Liver (tissue), 9 donors: ENCODE data around the gene LMCD1. TPM values are rescaled to one million over a fixed set of nuclear protein-coding genes. Genes with fewer than 3 reads are reported as not detected.

Experiments
- DNase-seq: peaks from one replicate; pipeline ENCODE4 v3.0.0-alpha.2; 2017; ENCODE audit warnings: low spot score
- H3K27ac ChIP-seq, 2 donors: one replicate each; pipeline ENCODE4 v1.7.0; 2013; ENCODE audit warnings: inconsistent platforms in 2 of 2, low read length in 2 of 2, control low read depth in 1 of 2, low read depth in 1 of 2, mild to moderate bottlenecking in 1 of 2
- H3K27me3 ChIP-seq, 4 donors: one replicate each; pipeline versions ENCODE4 v1.6.1 to v1.7.0; 2013; ENCODE audit warnings: low read length in 3 of 4, inconsistent platforms in 1 of 4, mild to moderate bottlenecking in 1 of 4, moderate library complexity in 1 of 4; ENCODE audit not compliant: control insufficient read depth in 4 of 4, insufficient read depth in 4 of 4
- H3K36me3 ChIP-seq, 4 donors: one replicate each; pipeline versions ENCODE4 v1.6.1 to v1.7.0; 2013; ENCODE audit warnings: low read length in 3 of 4, mild to moderate bottlenecking in 3 of 4, low read depth in 1 of 4, moderate library complexity in 1 of 4; ENCODE audit not compliant: control insufficient read depth in 4 of 4, insufficient read depth in 3 of 4
- H3K4me1 ChIP-seq, 4 donors: one replicate each; pipeline versions ENCODE4 v1.6.1 to v1.7.0; 2013; ENCODE audit warnings: low read length in 3 of 4, mild to moderate bottlenecking in 3 of 4, moderate library complexity in 1 of 4; ENCODE audit not compliant: control insufficient read depth in 4 of 4, insufficient read depth in 4 of 4
- H3K4me3 ChIP-seq, 3 donors: one replicate each; pipeline versions ENCODE4 v1.6.1 to v1.7.0; 2013; ENCODE audit warnings: low read length in 3 of 3, control low read depth in 1 of 3, low read depth in 1 of 3, mild to moderate bottlenecking in 1 of 3
- H3K9ac ChIP-seq, 2 donors: one replicate each; pipeline ENCODE4 v1.7.0; 2013; ENCODE audit warnings: low read length in 2 of 2, mild to moderate bottlenecking in 2 of 2, moderate library complexity in 2 of 2, control low read depth in 1 of 2, low read depth in 1 of 2
- H3K9me3 ChIP-seq, 4 donors: one replicate each; pipeline versions ENCODE4 v1.6.1 to v1.7.0; 2013; ENCODE audit warnings: low read length in 3 of 4; ENCODE audit not compliant: control insufficient read depth in 4 of 4
- ATF3 ChIP-seq: IDR thresholded peaks from 2 replicates; pipeline ENCODE4 v1.6.1; 2016; ENCODE audit warnings: antibody characterized with exemption
- CTCF ChIP-seq: fragments of 150-350 bp; IDR thresholded peaks from 2 replicates; pipeline ENCODE4 v1.5.1; 2017; ENCODE audit warnings: improper control_type of control experiment, low read depth, low read length; ENCODE audit not compliant: missing input control
- EGR1 ChIP-seq, 2 donors: IDR thresholded peaks; 2 replicates each; pipeline ENCODE4 v1.6.1; 2016 to 2018; ENCODE audit warnings: antibody characterized with exemption in 2 of 2, low read depth in 2 of 2
- FOXA1 ChIP-seq: IDR thresholded peaks from 2 replicates; pipeline ENCODE4 v1.6.1; 2016; ENCODE audit warnings: antibody characterized with exemption
- FOXA2 ChIP-seq: IDR thresholded peaks from 2 replicates; pipeline ENCODE4 v1.6.1; 2016; ENCODE audit warnings: antibody characterized with exemption
- GABPA ChIP-seq, 2 donors: IDR thresholded peaks in 1 of 2; conservative IDR thresholded peaks in 1 of 2; 2 replicates each; pipeline ENCODE4 v1.6.1; 2016; ENCODE audit warnings: antibody characterized with exemption in 2 of 2, mild to moderate bottlenecking in 1 of 2, moderate library complexity in 1 of 2
- HNF4A ChIP-seq, 2 donors: conservative IDR thresholded peaks; 2 replicates each; pipeline ENCODE4 v1.6.1; 2016; ENCODE audit warnings: antibody characterized with exemption in 2 of 2, mild to moderate bottlenecking in 2 of 2
- HNF4G ChIP-seq: IDR thresholded peaks from 2 replicates; pipeline ENCODE4 v1.6.1; 2016; ENCODE audit warnings: antibody characterized with exemption
- JUND ChIP-seq, 2 donors: IDR thresholded peaks; 2 replicates each; pipeline ENCODE4 v1.6.1; 2016; ENCODE audit warnings: antibody characterized with exemption in 2 of 2
- MAX ChIP-seq: IDR thresholded peaks from 2 replicates; pipeline ENCODE4 v1.6.1; 2016; ENCODE audit warnings: antibody characterized with exemption
- NR2F2 ChIP-seq: IDR thresholded peaks from 2 replicates; pipeline ENCODE4 v1.6.1; 2016; ENCODE audit warnings: antibody characterized with exemption
- RAD21 ChIP-seq, 2 donors: IDR thresholded peaks; 2 replicates each; pipeline ENCODE4 v1.6.1; 2016; ENCODE audit warnings: antibody characterized with exemption in 2 of 2, mild to moderate bottlenecking in 2 of 2
- REST ChIP-seq: IDR thresholded peaks from 2 replicates; pipeline ENCODE4 v1.6.1; 2016; ENCODE audit warnings: antibody characterized with exemption, mild to moderate bottlenecking
- RXRA ChIP-seq, 2 donors: IDR thresholded peaks; 2 replicates each; pipeline ENCODE4 v1.6.1; 2017 to 2018; ENCODE audit warnings: antibody characterized with exemption in 2 of 2, mild to moderate bottlenecking in 1 of 2
- SP1 ChIP-seq: IDR thresholded peaks from 2 replicates; pipeline ENCODE4 v1.6.1; 2018; ENCODE audit warnings: antibody characterized with exemption, mild to moderate bottlenecking
- TAF1 ChIP-seq: conservative IDR thresholded peaks from 2 replicates; pipeline ENCODE4 v1.6.1; 2016; ENCODE audit warnings: antibody characterized with exemption, mild to moderate bottlenecking
- YY1 ChIP-seq: IDR thresholded peaks from 2 replicates; pipeline ENCODE4 v1.6.1; 2016; ENCODE audit warnings: antibody characterized with exemption, mild to moderate bottlenecking
- ZBTB33 ChIP-seq: IDR thresholded peaks from 2 replicates; pipeline ENCODE4 v1.6.1; 2016; ENCODE audit warnings: antibody characterized with exemption
- WGBS: extraction: QIAGEN DNeasy Blood & Tissue Kit; methylation state at CpG from one replicate; pipeline ENCODE4 v1.1.7; 2013; 5-methylcytosine and 5-hydroxymethylcytosine counted together
- polyA plus RNA-seq, 2 donors: library from polyadenylated mRNA; stranded (reverse) in 1 of 2; unstranded in 1 of 2; fragments of 200-250 nt in 1 of 2; fragments of >200 nt in 1 of 2; fragmentation: Nextera tagmentation in 1 of 2; extraction: Ambion mirVana in 1 of 2; gene quantifications; one replicate each; pipeline versions ENCODE4 v1.2.1 to v1.2.3, GENCODE V29; 2013 to 2015
- total RNA-seq, 2 donors: library from RNA; depleted of rRNA; stranded (reverse); fragments of >200 nt; gene quantifications; one replicate each; pipeline ENCODE4 v1.2.3, GENCODE V29; 2014
- donor health status: healthy.
- donor health status: healthy.
- donor health status: healthy.
- donor health status: healthy.
- donor health status: healthy.

Gene LMCD1
- total and polyA plus RNA-seq, 4 donors, result 3.1 to 8.3 (median 6.0) TPM

GRCh38 chr3:8532251-8532871, 30.7 kb downstream of the LMCD1 start:
- H3K9ac ChIP-seq, result no peak overlapping the region
- no peaks in the 10 kb centered on the region for H3K9me3 ChIP-seq
- no peak overlapping the region for H3K27ac ChIP-seq
- DNase-seq, result no peak
- peaks cover 15 to 48% (median 37%) of the 10 kb centered on the region in 4 donors for H3K4me1 ChIP-seq
- 22% methylated on average over 7 of the region's 7 CpGs for WGBS
- H3K36me3 ChIP-seq, result no peaks in the 10 kb centered on the region
- no peaks in the 10 kb centered on the region for H3K27me3 ChIP-seq
- H3K4me3 ChIP-seq, result no peak overlapping the region
- peak; percentile 98 for TF ChIP-seq MAX
- peak; percentile 81 for TF ChIP-seq SP1
- peak; percentile 35 to 71 for TF ChIP-seq RAD21 (IDR thresholded peaks at IDR 0.05)
- TF ChIP-seq RXRA (IDR thresholded peaks at IDR 0.05), result peak; percentile 92 to 93
- peak; percentile 52 to 75 for TF ChIP-seq JUND (IDR thresholded peaks at IDR 0.05)
- TF ChIP-seq ATF3, result no peak
- TF ChIP-seq NR2F2, result peak; percentile 89
- TF ChIP-seq CTCF, result no peak
- peak; percentile 46 to 88 for TF ChIP-seq EGR1 (IDR thresholded peaks at IDR 0.05; ENCODE audit: low read depth in 2 of 2)
- peak; percentile 83 for TF ChIP-seq HNF4G
- TF ChIP-seq YY1, result peak; percentile 58
- peak; percentile 91 to 95 for TF ChIP-seq HNF4A (conservative IDR thresholded peaks at IDR 0.05)
- peak; percentile 50 for TF ChIP-seq FOXA1
- no peak for TF ChIP-seq GABPA (IDR thresholded peaks at IDR 0.05 in 1 of 2, conservative IDR thresholded peaks at IDR 0.05 in 1 of 2)
- peak; percentile 50 for TF ChIP-seq ZBTB33
- TF ChIP-seq REST, result peak; percentile 48
- no peak for TF ChIP-seq TAF1
- TF ChIP-seq FOXA2, result peak; percentile 62
